Suprapubic skin (tissue), 4 donors: Measurements from ENCODE around the gene CDH16. TPM values are rescaled to one million over a fixed set of nuclear protein-coding genes. Genes with fewer than 3 reads are reported as not detected.

Source experiments
- DNase-seq, 2 donors: peaks; one replicate each; pipeline ENCODE4 v3.0.0-alpha.2; 2019; ENCODE audit warnings: low spot score in 2 of 2
- H3K27ac ChIP-seq: fragments of 200-600 bp; sonication (generic); one replicate; pipeline ENCODE4 v1.5.1; 2019
- H3K27me3 ChIP-seq: fragments of 200-600 bp; sonication (generic); one replicate; pipeline ENCODE4 v1.5.1; 2019
- H3K36me3 ChIP-seq: fragments of 200-600 bp; sonication (generic); one replicate; pipeline ENCODE4 v1.5.1; 2019
- H3K4me1 ChIP-seq: fragments of 200-600 bp; sonication (generic); one replicate; pipeline ENCODE4 v1.5.1; 2019
- H3K4me3 ChIP-seq: fragments of 200-600 bp; sonication (generic); one replicate; pipeline ENCODE4 v1.5.1; 2019; ENCODE audit warnings: mild to moderate bottlenecking
- H3K9me3 ChIP-seq: fragments of 200-600 bp; sonication (generic); one replicate; pipeline ENCODE4 v1.5.1; 2019
- EP300 ChIP-seq: sonication (generic); formaldehyde crosslinking; IDR thresholded peaks from one replicate; pipeline ENCODE4 v1.6.1; 2017; ENCODE audit warnings: antibody characterized with exemption
- POLR2A ChIP-seq, 2 donors: fragments of 450-650 bp; IDR thresholded peaks; one replicate each; pipeline ENCODE4 v1.6.1; 2017; ENCODE audit warnings: antibody characterized with exemption in 2 of 2, mild to moderate bottlenecking in 2 of 2, moderate library complexity in 2 of 2
- POLR2AphosphoS5 ChIP-seq, 3 donors: sonication (generic); formaldehyde crosslinking; IDR thresholded peaks; one replicate each; pipeline ENCODE4 v1.6.1; 2017; ENCODE audit warnings: antibody characterized with exemption in 3 of 3
- WGBS: methylation state at CpG from one replicate; pipeline ENCODE4 v1.1.5; 2018; 5-methylcytosine and 5-hydroxymethylcytosine counted together
- total RNA-seq, 4 donors: library from RNA; depleted of rRNA; stranded (reverse); fragments of >200 nt; gene quantifications; one replicate each; pipeline ENCODE4 v1.1.0, GENCODE V29; 2016
- TF ChIP-seq, protein P1 (sequence below), 2 donors: fragments of 200-600 bp in 1 of 2; fragments of 450-650 bp in 1 of 2; sonication (generic) in 1 of 2; IDR thresholded peaks; one replicate each; pipeline ENCODE4 v1.5.1; 2016 to 2019; ENCODE audit warnings: antibody characterized with exemption in 2 of 2, mild to moderate bottlenecking in 1 of 2, moderate library complexity in 1 of 2

The CDH16 gene
- total RNA-seq, 4 donors from 2014 or later = 0.45 TPM; not detected in 3

DNA sequence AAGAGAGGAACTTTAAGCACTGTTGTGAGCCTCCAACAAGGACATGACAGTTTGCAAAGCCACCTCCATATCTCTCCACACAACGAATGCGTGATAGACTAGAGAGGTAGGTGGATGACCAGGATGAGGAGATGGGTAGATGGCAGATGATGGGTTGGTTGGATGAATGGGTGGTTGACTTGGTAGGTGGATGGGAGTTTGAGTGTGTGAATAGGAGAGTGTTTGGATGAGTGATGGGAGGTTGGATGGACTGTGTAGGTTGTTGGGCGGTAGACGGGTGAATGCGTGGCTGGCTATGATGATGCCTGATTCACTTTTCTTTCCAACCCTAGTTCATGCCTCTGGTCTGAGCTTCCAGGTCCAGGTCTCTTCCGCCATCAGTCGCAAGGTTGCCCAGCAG, 4.1 kb downstream of the CDH16 start:
- Histone ChIP-seq H3K4me3 (no peak overlapping the region), H3K9me3 (no peaks in the 10 kb centered on the region), H3K36me3 (no peaks in the 10 kb centered on the region), H3K4me1 (peaks cover 4% of the 10 kb centered on the region), H3K27ac (no peak overlapping the region), H3K27me3 (peaks cover 4% of the 10 kb centered on the region)
- no peak for DNase-seq
- TF ChIP-seq, protein P1, sequence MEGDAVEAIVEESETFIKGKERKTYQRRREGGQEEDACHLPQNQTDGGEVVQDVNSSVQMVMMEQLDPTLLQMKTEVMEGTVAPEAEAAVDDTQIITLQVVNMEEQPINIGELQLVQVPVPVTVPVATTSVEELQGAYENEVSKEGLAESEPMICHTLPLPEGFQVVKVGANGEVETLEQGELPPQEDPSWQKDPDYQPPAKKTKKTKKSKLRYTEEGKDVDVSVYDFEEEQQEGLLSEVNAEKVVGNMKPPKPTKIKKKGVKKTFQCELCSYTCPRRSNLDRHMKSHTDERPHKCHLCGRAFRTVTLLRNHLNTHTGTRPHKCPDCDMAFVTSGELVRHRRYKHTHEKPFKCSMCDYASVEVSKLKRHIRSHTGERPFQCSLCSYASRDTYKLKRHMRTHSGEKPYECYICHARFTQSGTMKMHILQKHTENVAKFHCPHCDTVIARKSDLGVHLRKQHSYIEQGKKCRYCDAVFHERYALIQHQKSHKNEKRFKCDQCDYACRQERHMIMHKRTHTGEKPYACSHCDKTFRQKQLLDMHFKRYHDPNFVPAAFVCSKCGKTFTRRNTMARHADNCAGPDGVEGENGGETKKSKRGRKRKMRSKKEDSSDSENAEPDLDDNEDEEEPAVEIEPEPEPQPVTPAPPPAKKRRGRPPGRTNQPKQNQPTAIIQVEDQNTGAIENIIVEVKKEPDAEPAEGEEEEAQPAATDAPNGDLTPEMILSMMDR (IDR thresholded peaks at IDR 0.05) = no peak
- TF ChIP-seq POLR2A (IDR thresholded peaks at IDR 0.05) (no peak), POLR2AphosphoS5 (IDR thresholded peaks at IDR 0.05) (no peak), EP300 (no peak)
- 95% methylated on average over 7 of the region's 7 CpGs for WGBS

DNA sequence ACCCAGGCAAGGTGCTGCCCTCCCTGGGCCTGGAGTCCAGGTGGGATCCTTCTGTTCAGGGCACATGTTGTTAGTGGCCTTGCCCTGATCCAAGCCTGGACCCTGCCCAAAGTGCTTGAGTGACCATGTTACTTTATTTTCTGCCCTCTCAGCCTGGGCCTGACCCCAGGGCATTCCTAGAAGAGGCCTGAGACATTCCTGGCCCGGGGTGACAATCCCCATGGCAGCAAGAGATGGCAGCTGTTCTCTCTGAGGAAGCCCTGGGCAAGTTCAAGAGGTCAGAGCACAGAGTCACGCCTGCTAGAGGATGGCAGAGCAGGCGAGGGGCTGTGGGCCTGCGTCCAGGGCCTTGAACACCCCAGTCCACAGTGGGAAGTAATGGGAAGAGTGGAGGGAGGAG, 5.0 kb downstream of the CDH16 start:
- TF ChIP-seq POLR2AphosphoS5 (IDR thresholded peaks at IDR 0.05) = no peak
- TF ChIP-seq POLR2A (IDR thresholded peaks at IDR 0.05) = no peak
- no peak for TF ChIP-seq EP300
- no peak overlapping the region for H3K27ac ChIP-seq
- WGBS = 83% methylated on average over 2 of the region's 4 CpGs
- H3K4me3 ChIP-seq = no peak overlapping the region
- peaks cover 4% of the 10 kb centered on the region for H3K4me1 ChIP-seq
- DNase-seq = no peak
- no peaks in the 10 kb centered on the region for H3K36me3 ChIP-seq
- H3K9me3 ChIP-seq = no peaks in the 10 kb centered on the region
- no peaks in the 10 kb centered on the region for H3K27me3 ChIP-seq

DNA sequence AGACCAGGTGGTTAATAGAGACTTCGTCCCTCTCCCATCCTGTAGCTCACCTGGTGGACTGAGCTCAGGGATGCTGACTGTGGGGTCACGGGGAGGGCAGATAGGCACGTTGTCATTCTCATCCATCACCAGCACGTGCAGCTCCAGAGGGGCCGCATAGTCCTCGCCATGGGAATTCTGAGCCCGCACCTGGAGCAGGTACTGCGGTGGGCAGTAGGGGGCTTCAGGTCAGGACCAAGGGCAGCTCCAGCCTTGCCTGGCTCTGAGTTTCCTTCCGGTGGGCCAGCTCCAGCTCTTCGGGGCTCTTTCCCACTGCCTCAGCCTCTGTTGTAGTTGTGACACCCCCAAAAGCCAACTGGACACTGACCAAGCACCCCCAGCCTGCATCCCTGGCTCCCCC, 5.6 kb downstream of the CDH16 start:
- no peak overlapping the region for H3K27ac ChIP-seq
- H3K4me1 ChIP-seq = peaks cover 4% of the 10 kb centered on the region
- 35% methylated on average over 4 of the region's 10 CpGs for WGBS
- no peaks in the 10 kb centered on the region for H3K27me3 ChIP-seq
- no peaks in the 10 kb centered on the region for H3K9me3 ChIP-seq
- TF ChIP-seq EP300 = no peak
- TF ChIP-seq POLR2AphosphoS5 (IDR thresholded peaks at IDR 0.05) = no peak
- TF ChIP-seq, protein P1 (IDR thresholded peaks at IDR 0.05) = no peak
- TF ChIP-seq POLR2A (IDR thresholded peaks at IDR 0.05) = no peak
- no peak overlapping the region for H3K4me3 ChIP-seq
- no peak for DNase-seq
- no peaks in the 10 kb centered on the region for H3K36me3 ChIP-seq

DNA sequence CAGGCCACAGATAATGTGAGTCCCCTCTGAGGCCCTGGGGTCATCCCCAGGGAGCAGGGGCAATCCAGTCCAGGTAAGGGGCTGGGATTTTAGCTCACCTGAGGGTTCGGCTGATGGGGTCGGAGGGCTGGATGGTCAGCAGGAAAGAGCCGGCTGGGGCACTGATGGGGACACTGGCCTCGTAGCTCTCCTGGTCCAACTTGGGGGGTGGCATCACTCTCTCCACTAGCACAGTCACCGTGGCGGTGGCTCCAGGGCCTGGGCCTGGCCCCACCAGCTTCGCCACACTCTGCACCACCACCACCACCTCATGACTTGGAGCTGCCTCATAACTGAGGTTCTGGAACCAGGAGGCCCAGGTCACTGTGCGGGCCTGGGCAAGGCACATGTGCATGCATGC, 6.9 kb downstream of the CDH16 start:
- Histone ChIP-seq H3K36me3 (no peaks in the 10 kb centered on the region), H3K27me3 (no peaks in the 10 kb centered on the region), H3K4me3 (no peak overlapping the region), H3K4me1 (peaks cover 4% of the 10 kb centered on the region), H3K9me3 (no peaks in the 10 kb centered on the region), H3K27ac (no peak overlapping the region)
- TF ChIP-seq POLR2A (IDR thresholded peaks at IDR 0.05) (no peak), EP300 (no peak), POLR2AphosphoS5 (IDR thresholded peaks at IDR 0.05) (no peak)
- TF ChIP-seq, protein P1 (IDR thresholded peaks at IDR 0.05) = no peak
- DNase-seq = no peak
- WGBS = no CpG with 5 or more reads among the region's 8 CpGs

DNA sequence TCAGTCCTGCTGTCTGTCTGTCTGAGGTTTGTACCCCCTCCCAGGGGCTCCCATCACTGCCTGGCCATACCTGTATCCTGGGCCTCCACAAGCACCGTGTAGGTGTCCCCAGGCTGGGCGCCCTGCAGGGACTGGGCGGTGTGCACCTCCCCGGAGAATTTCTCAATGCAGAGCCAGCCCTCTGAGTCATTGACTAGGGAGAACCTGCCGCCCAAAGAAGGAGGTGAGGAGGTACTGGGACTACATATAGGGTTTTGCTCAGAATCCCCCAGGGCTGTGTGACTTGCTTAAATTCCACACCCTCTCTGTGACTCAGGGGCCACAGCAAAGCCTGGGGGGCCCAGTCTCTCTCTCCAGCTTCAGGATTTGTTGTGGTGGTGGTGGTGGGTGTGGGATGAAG, 7.6 kb downstream of the CDH16 start:
- Histone ChIP-seq H3K27me3 (no peaks in the 10 kb centered on the region), H3K36me3 (no peaks in the 10 kb centered on the region), H3K27ac (no peak overlapping the region), H3K4me3 (no peak overlapping the region), H3K9me3 (no peaks in the 10 kb centered on the region), H3K4me1 (peaks cover 4% of the 10 kb centered on the region)
- TF ChIP-seq POLR2AphosphoS5 (IDR thresholded peaks at IDR 0.05) (no peak), EP300 (no peak), POLR2A (IDR thresholded peaks at IDR 0.05) (no peak)
- TF ChIP-seq, protein P1 (IDR thresholded peaks at IDR 0.05) = no peak
- no peak for DNase-seq
- 40% methylated on average over 5 of the region's 5 CpGs for WGBS
